A673 (cell line): ENCODE results near the gene RFX2. TPM values are rescaled to one million over a fixed set of nuclear protein-coding genes. Genes with fewer than 3 reads are reported as not detected.

Experiments
- BruUV-seq: library from RNA; stranded (reverse); fragments of 400-500 nt; replicated peaks from 2 replicates; lab custom pipeline; 2021; lab: Mats Ljungman, UMichigan
- CTCF ChIA-PET: fragments of 300-600 bp; sonication (Branson Sonifier 250); formaldehyde crosslinking; loops from one replicate; lab custom pipeline; 2022; ENCODE audit warnings: antibody characterized with exemption; lab: Charles Lee
- POLR2A ChIA-PET: fragments of 300-600 bp; sonication (Branson Sonifier 250); formaldehyde crosslinking; loops from one replicate; lab custom pipeline; 2022; ENCODE audit warnings: antibody characterized with exemption; ENCODE audit not compliant: low non-redundant PET; lab: Charles Lee
- DNase-seq: peaks from one replicate; pipeline ENCODE4 v3.0.0-alpha.2; 2015; ENCODE audit warnings: low spot score
- H3K27ac ChIP-seq: fragments of 200-600 bp; sonication (generic); 2 replicates; pipeline ENCODE4 v1.5.1; 2016; ENCODE audit warnings: mixed run types, low read depth, mild to moderate bottlenecking, mixed read lengths, antibody characterized with exemption, low read length; ENCODE audit not compliant: poor library complexity, severe bottlenecking
- H3K27me3 ChIP-seq: fragments of 200-600 bp; sonication (generic); replicated peaks from 2 replicates; pipeline ENCODE4 v1.6.1; 2017; ENCODE audit warnings: mixed run types, low read depth, mild to moderate bottlenecking, mixed read lengths, antibody characterized with exemption, low read length; ENCODE audit not compliant: insufficient read depth, poor library complexity
- H3K36me3 ChIP-seq: fragments of 200-600 bp; sonication (generic); 2 replicates; pipeline ENCODE4 v1.6.1; 2016; ENCODE audit warnings: mixed run types, mild to moderate bottlenecking, mixed read lengths, antibody characterized with exemption, low read length; ENCODE audit not compliant: insufficient read depth, poor library complexity, severe bottlenecking
- H3K4me1 ChIP-seq: fragments of 200-600 bp; sonication (generic); 2 replicates; pipeline ENCODE4 v1.6.1; 2017; ENCODE audit warnings: mixed run types, mild to moderate bottlenecking, mixed read lengths, antibody characterized with exemption, low read length; ENCODE audit not compliant: insufficient read depth, poor library complexity, severe bottlenecking
- H3K4me3 ChIP-seq: fragments of 200-600 bp; sonication (generic); 2 replicates; pipeline ENCODE4 v1.5.1; 2016; ENCODE audit warnings: low read depth, mixed run types, mild to moderate bottlenecking, mixed read lengths, low read length; ENCODE audit not compliant: poor library complexity, severe bottlenecking
- H3K9me3 ChIP-seq: fragments of 200-600 bp; sonication (generic); 2 replicates; pipeline ENCODE4 v1.6.1; 2016; ENCODE audit warnings: mixed run types, low read depth, mild to moderate bottlenecking, mixed read lengths, antibody characterized with exemption, low read length; ENCODE audit not compliant: poor library complexity, severe bottlenecking
- EZH2 ChIP-seq: fragments of 200-600 bp; sonication (generic); IDR thresholded peaks from 2 replicates; pipeline ENCODE4 v1.6.1; 2017; ENCODE audit warnings: borderline replicate concordance, low read depth, mild to moderate bottlenecking, mixed read lengths, antibody characterized with exemption, low read length; ENCODE audit not compliant: poor library complexity, severe bottlenecking
- intact Hi-C: fragments of 100-400 bp; cut with micrococcal nuclease; formaldehyde crosslinking; loops from one replicate; pipeline ENCODE4 v1.10.0; 2022; ENCODE audit not compliant: unreplicated experiment
- total RNA-seq: library from RNA; stranded (reverse); gene quantifications from 2 replicates; pipeline ENCODE4 v1.2.3, GENCODE V29; 2021
- TF ChIP-seq, protein P1 (sequence below): fragments of 300-800, 200-600 bp; sonication (generic); conservative IDR thresholded peaks from 2 replicates; pipeline ENCODE4 v1.5.1; 2017; ENCODE audit warnings: low read depth, mild to moderate bottlenecking, antibody characterized with exemption, low read length, moderate library complexity, mixed read lengths

The RFX2 gene
- total RNA-seq, 1 experiment from 2014 or later: 11.7 TPM

DNA sequence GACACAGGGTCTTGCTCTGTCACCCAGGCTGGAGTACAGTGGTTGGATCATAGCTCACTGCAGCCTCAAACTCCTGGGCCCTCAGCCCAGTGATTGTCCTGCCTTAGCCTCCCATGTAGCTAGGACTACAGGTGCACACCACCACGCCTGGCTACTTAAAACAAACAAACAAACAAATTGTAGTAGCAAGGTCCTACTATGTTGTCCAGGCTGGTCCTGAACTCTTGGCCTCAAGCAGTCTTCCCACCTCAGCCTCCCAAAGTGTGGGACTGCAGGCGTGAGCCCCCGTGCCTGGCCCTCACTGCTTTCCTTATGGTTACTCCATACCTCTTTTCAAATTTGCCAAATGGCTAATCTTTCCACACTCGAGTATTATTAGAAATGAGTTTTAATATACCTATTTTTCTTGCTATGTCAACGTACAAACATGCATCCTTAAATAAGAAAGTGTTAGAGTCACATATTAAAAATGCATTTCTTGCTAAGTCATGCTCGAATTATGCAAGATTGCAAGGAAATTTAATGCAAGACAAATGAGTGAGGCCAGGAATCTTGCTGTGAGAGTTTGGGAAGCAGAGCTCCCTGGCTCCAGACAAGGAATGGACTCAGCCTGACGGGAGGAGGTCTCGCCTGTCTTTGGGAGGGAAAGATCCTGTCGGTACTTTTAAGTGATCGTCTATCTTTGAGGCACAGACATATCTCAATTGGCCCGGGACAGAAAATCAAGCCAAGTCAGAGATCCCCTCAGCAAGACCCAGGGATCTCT, 39.4 kb downstream of the RFX2 start:
- intact Hi-C loops: no loop called here
- ChIA-PET POLR2A (no interaction called here), CTCF (no interaction called here)
- Histone ChIP-seq H3K27me3 (no peaks in the 10 kb centered on the region), H3K4me1 (peaks cover 4% of the 10 kb centered on the region), H3K4me3 (no peak overlapping the region), H3K9me3 (no peaks in the 10 kb centered on the region), H3K27ac (no peak overlapping the region), H3K36me3 (no peaks in the 10 kb centered on the region)
- TF ChIP-seq EZH2: no peak
- TF ChIP-seq, protein P1, sequence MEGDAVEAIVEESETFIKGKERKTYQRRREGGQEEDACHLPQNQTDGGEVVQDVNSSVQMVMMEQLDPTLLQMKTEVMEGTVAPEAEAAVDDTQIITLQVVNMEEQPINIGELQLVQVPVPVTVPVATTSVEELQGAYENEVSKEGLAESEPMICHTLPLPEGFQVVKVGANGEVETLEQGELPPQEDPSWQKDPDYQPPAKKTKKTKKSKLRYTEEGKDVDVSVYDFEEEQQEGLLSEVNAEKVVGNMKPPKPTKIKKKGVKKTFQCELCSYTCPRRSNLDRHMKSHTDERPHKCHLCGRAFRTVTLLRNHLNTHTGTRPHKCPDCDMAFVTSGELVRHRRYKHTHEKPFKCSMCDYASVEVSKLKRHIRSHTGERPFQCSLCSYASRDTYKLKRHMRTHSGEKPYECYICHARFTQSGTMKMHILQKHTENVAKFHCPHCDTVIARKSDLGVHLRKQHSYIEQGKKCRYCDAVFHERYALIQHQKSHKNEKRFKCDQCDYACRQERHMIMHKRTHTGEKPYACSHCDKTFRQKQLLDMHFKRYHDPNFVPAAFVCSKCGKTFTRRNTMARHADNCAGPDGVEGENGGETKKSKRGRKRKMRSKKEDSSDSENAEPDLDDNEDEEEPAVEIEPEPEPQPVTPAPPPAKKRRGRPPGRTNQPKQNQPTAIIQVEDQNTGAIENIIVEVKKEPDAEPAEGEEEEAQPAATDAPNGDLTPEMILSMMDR: no peak
- no TSS peak for BruUV-seq
- no peak for DNase-seq

DNA sequence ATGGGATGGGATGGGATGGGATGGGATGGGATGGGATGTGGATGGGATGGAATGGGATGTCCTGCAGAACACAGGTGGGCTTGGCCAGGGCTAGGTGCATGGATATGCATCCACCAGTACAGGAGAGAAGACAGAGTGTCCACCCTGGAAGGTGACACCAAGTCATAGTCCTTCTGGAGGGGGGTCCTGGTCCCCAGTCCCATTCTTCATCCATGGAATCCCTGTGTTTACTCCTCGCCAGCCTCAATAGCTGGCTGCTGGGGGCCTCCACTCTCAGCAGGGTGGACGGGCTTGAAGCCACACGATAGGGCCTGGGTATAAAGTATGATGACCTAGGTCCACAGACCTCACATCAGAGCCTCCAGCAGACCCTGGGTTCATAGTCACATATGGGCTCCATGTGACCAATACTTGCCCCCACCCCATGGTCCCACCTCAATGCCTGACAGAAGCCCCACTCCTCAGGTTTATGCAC, 40.1 kb downstream of the RFX2 start:
- ChIA-PET CTCF (no interaction called here), POLR2A (no interaction called here)
- no peaks in the 10 kb centered on the region for H3K9me3 ChIP-seq
- H3K4me3 ChIP-seq: no peak overlapping the region
- DNase-seq: no peak
- no peaks in the 10 kb centered on the region for H3K36me3 ChIP-seq
- H3K27ac ChIP-seq: no peak overlapping the region
- intact Hi-C loops: no loop called here
- H3K4me1 ChIP-seq: peaks cover 10% of the 10 kb centered on the region
- TF ChIP-seq, protein P1: no peak
- no peak for TF ChIP-seq EZH2
- BruUV-seq: no TSS peak
- H3K27me3 ChIP-seq: no peaks in the 10 kb centered on the region

DNA sequence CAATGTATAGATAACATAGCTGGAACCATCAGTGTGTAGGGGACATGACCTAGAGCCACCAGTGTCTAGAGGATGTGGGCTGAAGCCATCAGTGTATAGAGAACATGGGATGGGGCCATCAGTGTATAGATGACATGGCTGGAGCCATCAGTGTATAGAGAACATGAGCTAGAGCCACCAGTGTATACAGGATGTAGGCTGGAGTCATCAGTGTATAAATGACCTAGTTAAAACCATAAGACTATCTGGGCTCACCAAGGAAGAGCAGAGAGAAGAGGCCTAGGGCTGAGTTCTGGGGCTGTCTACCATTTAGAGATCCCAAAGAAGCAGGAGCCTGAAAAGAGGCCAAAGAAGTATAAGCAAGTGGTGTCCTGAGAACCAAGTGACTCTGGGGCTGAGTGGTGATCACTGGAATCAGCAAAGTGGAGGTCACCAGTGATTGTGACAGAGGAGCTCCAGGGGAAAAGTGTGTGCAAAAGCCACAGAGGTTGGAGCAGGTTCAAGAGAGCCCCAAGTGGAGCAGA, 41.0 kb downstream of the RFX2 start:
- Histone ChIP-seq H3K27me3 (no peaks in the 10 kb centered on the region), H3K36me3 (no peaks in the 10 kb centered on the region), H3K4me3 (no peak overlapping the region), H3K4me1 (peaks cover 10% of the 10 kb centered on the region), H3K9me3 (no peaks in the 10 kb centered on the region), H3K27ac (no peak overlapping the region)
- no peak for DNase-seq
- ChIA-PET POLR2A (no interaction called here), CTCF (interaction anchor here (0.9 kb wide), 1 partner anchor 385 kb away, joined by 6 read pairs; no protein-coding TSS in a partner anchor)
- intact Hi-C loops: no loop called here
- TF ChIP-seq EZH2: no peak
- TF ChIP-seq, protein P1: no peak
- no TSS peak for BruUV-seq
